GM12874 (cell line): ENCODE measurements around the gene MAP2K5.

Experiments used
- TF ChIP-seq, protein P1 (sequence below): IDR thresholded peaks from 2 replicates; pipeline ENCODE4 v1.5.1; 2011; ENCODE audit warnings: low read depth, mild to moderate bottlenecking, control low read depth, low read length, moderate library complexity; ENCODE audit not compliant: insufficient read depth

MAP2K5 gene

DNA sequence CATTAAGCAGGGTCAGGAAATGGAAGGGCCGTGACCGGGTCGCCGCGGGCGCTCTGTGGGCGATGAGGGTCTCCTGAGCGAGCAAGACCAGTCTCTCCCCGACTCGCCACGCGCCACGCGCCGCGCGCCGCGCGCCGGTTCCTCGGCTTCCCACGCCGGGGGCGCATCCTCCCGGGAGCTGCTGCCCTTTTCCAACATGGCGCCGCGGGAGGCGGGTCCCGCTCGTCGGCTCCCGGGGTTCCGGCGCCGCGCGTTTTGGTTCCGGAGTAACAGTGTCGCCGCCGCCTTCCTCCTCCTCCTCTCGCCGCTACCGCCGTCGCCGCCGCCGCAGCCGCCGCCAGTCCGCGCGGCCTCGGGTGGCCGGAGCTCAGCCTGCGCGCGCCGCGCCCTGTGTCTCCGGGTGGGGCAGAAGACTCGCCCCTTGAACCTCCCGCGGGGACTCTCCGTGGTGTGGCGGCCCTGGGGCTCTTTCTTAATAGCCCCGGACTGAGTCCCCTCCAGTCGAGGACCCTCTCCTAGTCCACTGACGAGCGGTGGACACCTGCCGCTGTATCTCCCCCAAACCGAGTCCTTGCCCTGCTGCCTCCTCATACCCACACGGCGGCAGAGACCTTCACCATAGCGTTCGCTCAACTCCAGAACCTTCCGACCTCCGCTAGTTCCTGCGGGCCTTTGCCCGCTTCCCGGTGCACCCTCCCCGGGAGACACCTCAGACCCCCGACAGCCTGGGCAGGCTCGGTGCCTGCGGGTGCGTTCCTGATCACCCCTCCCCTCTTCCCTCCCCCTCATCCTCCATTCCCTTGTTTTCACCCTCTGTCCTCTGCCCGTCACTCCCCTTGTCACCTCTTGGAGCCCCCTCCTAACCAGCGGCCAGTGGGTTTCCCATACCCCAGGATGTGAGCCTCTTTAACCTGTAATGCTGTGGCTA is at the start of gene MAP2K5:
MAP2K5 (plus strand) TSS at position 284 of the 928 bp plus-strand sequence; CDS start at position 917, 633 bp downstream.
- TF ChIP-seq, protein P1, sequence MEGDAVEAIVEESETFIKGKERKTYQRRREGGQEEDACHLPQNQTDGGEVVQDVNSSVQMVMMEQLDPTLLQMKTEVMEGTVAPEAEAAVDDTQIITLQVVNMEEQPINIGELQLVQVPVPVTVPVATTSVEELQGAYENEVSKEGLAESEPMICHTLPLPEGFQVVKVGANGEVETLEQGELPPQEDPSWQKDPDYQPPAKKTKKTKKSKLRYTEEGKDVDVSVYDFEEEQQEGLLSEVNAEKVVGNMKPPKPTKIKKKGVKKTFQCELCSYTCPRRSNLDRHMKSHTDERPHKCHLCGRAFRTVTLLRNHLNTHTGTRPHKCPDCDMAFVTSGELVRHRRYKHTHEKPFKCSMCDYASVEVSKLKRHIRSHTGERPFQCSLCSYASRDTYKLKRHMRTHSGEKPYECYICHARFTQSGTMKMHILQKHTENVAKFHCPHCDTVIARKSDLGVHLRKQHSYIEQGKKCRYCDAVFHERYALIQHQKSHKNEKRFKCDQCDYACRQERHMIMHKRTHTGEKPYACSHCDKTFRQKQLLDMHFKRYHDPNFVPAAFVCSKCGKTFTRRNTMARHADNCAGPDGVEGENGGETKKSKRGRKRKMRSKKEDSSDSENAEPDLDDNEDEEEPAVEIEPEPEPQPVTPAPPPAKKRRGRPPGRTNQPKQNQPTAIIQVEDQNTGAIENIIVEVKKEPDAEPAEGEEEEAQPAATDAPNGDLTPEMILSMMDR, result no peak

DNA sequence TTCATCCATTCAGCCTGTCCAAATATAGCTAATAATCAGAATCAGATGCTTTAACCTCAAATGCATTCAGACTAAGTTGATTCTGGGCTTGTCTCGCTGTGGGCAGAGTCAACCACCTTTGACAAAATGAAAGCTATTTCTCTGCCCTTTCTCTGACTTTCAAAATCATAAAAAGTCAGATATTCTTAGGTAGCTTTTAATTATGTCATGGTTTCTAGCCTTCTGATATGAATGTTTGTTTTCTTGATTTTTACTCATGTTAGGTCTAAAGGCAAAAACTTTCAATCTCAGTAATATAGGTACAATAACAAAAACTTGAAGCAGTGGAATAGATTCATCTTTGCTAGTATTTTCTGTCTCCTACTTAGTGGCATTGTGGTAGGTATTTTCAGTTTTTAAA is 46.9 kb upstream of the MAP2K5 start:
- TF ChIP-seq, protein P1, result no peak

DNA sequence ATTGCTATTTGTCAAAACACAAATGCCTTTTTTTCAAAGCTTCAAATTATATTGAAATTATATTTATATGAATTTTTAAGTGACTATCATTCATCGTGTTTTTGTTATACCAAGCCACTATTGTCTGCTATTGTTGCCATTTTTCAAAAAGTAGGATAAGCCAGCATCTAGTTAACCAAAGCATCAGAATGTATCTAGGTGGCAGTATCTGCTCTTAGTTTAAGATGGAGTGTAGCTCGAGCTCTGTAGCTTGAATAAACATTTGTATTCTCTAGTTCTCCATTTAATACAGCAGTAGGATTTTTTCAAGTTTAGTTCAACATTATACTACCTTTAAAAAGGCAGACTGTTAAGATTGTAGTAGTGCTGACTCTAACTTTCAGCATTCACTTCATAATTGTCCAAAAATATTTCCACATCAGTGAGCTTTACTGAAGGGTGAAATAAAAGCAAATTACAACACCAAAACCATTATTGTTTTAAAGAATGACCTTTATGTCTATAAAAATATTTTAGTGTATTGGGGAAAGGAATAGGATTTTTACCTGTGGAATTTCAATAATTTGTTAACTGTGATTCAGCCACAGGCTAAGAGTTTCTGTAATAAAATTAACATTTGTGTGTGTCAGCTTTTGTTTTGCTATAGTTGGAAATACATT is 41.2 kb upstream of the MAP2K5 start:
- TF ChIP-seq, protein P1, result no peak

DNA sequence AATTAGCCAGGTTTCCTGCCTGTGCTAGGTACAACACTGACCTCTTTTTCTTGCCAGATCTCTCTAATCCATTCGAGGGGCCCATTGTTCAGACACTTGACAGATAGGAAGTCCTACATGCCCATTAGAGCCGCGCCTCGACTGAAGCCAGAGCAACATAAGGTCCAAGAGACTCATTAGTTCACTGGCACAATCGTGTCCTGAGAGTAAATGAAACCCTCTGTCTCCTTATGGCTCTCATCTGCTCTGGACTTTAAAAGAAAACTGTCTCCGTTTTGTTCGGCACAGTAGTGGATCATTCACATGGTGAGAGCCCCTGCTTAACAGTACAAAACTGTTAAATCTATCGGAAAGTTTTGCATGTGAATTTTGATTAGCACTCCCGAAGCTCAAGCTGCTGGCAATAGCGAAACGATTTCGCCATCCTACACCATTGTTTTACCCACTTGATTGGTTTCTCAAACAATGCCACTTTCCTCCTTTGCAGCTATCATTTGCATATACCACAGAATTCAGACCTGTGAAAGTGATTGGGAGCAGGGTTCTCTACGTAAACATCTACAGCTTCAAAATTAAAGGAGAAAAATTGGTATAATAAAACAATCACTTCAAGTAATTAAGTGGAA is 40.6 kb upstream of the MAP2K5 start:
- TF ChIP-seq, protein P1, result no peak

DNA sequence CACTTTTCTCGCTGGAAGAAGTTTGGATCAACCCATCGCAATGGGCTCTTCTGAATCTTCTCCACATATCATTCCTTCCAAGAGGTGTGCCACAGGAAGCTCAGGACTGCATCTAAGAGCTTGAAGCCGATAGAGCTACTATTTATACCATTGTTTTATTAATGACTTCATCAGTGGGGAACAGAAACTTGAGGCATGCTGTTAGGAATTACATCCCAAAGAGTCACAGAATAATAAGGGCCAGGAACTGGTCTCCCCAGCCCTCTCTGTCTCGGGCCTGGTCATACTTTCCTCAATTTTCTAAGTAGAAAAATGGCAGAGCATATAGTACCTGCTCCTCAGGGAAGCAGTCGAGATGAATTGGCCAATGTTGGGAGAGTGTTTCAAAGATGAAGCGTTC is 38.4 kb upstream of the MAP2K5 start:
- TF ChIP-seq, protein P1, result no peak

DNA sequence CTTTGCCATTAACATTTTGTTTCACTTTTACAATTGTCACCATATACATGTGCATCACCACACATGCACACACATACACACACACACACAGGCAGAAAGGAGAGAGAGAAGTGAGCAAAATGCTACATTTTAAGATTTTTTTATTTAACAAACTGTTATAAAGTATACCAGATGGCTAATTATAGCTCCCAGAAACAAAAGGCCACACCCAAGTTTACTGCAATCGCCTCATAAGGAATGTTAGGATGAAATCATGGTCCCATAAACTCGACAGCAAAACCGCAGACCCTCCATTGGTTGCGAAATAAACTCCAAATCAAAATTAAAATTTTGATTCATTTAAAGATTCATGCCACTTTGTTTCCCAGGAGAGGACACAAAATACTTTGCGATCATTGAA is 37.7 kb upstream of the MAP2K5 start:
- TF ChIP-seq, protein P1, result no peak
